OCI-M1 (cell line): ENCODE measurements around the gene LMOD2.
A peak's percentile ranks its signal among the peaks of the same experiment; 100 is the strongest.
"Not testable (repeated sequence)": the region's sequence is repeated elsewhere in the genome, so short reads cannot be mapped to it uniquely, and the experiment has no call there.

Experiments used
- DNase-seq: peaks from one replicate; lab custom pipeline; 2025; lab: John Stamatoyannopoulos, UW

Gene LMOD2, protein sequence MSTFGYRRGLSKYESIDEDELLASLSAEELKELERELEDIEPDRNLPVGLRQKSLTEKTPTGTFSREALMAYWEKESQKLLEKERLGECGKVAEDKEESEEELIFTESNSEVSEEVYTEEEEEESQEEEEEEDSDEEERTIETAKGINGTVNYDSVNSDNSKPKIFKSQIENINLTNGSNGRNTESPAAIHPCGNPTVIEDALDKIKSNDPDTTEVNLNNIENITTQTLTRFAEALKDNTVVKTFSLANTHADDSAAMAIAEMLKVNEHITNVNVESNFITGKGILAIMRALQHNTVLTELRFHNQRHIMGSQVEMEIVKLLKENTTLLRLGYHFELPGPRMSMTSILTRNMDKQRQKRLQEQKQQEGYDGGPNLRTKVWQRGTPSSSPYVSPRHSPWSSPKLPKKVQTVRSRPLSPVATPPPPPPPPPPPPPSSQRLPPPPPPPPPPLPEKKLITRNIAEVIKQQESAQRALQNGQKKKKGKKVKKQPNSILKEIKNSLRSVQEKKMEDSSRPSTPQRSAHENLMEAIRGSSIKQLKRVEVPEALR

DNA sequence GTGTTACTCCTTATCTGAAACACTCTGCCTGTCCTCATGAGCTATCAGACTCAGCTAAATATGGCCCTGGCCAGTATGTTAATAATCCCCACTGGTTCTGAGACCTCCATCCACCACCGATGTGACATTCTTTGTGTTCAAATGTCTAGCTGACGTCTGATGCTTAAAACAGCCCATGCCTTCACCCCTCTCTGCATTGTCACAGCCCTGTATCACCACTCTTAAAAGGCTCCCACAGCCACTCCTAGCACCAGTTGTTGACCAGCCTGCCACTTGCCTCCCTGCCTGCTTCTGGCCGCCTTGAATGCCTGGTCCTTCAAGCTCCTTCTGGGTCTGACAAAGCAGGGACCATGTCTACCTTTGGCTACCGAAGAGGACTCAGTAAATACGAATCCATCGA, at the start of gene LMOD2:
TSS of gene LMOD2 (plus strand) at position 253 of the 400 bp plus-strand sequence. CDS start at position 351, 98 bp downstream.
- no peak for DNase-seq

DNA sequence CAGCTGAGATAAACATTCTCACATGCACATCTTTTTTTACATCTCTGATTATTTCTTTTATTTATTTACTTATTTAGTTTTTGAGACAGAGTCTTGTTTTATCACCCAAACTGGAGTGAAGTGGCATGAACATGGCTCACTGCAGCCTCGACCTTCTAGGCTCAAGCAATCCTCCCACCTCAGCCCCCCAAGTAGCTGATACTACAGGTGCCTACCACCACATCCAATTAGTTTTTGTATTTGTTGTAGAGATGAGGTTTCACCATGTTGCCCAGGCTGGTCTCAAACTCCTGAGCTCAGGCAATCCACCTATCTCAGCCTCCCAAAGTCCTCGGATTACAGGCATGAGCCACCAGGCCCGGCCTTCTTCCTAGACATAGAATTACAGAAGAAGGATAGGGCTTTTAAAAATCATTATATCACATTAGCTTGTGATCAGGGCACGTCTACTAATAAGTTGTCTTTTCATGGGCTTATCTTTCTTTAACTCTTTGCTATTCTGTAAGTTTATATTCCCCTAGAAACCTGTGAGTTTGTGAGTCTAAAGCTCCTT, 48.2 kb upstream of the LMOD2 start:
- DNase-seq: no peak

DNA sequence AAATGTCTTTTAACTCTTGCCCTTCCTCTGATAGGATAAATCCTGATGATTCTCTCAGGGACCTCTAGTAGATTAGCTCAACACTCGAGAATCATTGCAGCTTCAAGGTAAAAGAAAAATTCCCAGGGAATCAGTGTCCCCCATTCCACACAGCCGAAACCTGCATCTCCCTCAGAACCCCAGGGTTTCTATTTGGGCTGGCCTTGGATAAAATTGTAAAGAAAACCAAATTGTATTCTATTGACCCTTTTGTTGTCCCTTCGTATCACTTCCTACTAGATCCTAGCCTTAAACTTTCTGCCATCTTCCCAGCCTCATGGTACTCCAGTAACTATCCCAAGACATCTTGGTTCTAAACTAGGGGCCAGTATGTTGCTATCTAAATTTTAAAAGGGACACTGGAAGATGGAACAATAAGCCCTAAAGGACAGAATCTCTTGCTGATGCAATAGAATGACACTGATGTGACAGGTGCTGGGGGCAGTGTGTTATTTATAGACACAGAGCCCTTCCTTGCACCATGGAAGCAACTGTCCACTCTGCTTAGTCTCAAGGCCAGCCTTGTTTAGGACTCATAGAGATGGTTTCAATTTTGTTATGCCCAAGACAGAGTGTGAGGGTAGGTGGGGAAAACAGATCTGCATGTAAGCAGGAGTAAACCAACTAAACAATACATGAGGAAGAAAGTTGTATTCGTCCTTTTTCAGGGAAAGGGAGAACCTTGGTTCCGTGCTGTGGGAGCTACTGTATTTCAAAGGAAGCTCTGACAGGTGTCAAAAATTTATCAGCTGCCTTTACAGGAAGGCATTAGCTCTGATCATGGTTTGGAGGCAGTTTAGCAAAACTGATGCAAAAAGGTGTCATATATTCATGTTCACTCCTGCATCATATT, 46.4 kb upstream of the LMOD2 start:
- DNase-seq: peak; percentile 77

DNA sequence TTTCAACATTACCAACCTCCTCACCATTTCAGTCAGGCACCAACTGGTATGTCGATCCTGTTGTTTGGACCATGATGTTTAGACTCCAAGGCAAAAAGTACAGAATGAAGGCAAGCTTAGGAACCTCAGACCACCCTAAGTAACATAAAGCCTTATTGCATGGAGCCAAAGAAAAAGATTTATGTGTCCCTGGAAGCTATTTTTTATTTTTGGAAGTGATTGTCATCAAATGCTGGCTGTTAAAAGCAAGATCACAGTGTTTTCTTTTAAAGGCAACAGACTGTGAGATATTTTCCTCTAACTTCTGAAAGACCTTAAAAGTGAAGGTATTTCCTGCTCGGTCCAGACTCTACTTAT, 45.8 kb upstream of the LMOD2 start:
- no peak for DNase-seq

DNA sequence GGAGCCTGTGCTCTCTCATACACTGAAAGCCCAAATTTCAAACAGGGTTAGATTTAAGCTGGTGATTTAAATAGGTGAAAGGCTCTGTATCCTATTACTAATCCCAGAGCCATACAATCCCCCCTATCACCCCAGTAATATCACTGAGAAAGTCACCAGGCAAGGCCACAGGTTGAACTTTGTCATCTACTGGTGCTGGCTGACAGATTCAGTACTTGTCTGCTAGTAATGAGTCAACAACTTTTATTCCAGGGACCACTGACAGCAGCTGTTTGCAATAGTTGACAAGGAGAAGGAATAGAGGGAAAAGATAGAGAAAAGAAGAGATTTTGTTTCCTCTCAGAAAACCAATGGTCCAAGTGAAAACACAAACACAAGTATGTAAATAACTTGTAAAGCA, 43.6 kb upstream of the LMOD2 start:
- DNase-seq: peak; percentile 10

DNA sequence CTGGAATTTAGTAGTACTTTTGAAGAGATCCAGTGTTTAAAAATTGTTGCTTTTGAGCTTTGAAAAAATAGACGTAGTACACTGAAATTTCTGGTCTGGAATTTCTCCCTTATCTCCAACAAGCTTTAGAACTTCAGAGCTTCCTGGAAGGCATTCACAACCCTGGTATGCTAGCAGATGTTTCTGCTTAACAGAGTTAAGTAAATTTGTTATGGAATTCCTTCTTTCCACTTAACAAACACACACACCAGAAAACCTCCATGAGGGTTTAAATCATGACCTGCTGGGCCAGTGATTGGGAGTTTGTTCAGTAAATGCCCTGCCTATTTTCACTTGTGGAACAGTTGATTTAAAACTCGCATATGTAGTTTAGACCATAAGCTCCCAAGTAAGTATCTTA, 40.3 kb upstream of the LMOD2 start:
- DNase-seq: no peak

DNA sequence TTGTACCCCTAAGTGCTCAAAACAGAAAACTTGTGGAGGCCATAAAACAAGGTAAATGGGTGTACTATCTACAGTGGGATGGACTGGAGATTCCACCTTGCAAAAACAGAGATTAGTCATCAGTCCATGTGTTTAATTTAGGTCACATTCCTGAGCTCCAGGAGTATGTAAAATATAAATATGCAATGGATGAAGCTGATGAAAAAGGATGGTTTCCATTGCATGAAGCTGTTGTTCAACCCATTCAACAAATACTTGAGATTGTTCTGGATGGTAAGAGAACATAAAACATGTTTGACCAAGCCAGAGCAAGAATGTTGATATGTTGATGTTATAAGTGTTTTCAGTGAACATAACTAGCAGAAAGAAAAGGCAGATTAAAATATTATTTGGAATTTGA, 39.4 kb upstream of the LMOD2 start:
- DNase-seq: no peak

DNA sequence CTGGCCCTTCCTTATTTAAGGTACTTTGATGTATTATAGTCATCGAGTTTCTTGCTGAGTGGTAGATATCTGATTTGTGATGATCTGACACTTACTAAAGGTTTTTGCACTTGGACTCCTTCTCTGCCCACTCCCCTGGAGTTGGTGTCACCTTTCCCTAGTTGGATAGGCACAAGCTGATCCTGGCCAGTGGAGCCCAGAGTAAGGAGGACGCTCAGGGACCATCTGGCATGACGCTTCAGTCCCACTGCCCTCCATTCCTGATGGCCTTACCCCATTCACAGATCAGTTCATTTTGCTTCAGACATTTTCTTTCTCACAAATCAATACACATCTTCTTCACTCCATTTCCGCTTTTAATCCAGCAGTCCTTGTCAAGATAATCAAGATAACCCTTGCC, 34.0 kb upstream of the LMOD2 start:
- no peak for DNase-seq

DNA sequence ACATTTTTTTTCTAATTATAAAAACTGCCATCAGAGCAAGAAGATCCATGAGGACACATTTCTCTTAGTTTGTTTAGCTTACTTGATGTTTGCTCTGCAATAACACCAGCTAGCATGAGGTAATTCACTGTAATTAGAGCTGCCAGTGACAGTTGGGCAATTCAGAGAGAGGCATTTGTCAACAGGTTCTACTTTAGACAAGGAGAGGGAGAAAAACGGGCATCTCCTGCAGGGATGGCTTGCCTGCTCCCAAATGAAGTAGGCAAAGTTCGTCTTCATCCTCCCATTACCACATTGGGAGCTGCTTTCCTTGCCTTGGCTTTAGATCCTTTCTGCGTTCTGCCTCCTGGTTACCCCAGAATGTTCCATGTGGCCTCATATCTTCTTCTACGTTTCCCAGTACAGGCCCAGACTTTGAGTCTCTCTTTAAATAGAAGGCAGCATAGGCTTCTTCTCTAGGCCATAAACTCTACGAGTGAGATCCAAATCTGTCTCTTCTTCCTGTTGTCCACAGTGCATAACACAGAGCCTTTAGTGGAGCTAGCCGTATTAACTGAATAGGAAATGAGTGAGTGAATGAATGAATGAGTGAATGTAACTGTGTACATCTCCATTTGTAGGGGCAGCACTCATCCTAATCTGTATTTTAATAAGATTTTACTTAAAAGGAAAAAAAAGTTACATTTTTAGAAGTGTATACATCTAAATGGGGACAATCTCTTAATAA, 32.8 kb upstream of the LMOD2 start:
- peak; percentile 18 for DNase-seq

DNA sequence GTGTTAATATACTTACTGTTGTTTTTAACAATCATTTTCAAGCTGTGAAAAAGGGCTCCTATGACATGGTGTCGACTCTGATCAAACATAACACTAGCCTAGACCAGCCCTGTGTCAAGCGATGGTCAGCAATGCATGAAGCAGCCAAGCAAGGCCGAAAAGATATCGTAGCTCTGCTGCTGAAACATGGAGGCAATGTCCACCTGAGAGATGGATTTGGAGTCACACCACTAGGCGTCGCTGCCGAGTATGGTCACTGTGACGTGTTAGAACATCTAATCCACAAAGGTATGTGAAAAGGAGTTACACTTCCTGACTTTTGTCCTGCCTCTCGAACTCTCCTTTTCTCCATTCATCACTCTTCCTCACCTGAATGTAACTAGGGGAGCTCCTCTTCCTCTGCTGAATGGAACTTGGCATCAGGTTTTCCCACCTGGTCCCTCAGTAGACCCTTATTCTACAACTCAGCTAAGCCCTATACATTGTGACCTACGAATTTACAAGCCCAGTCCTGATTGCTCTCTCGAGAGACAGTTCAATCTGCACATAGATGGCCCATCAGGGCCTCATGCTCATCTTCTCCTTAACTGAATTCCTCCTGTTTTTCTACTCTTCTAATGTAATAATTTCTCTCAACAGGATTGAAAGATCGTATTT, 31.0 kb upstream of the LMOD2 start:
- DNase-seq: peak; percentile 77

DNA sequence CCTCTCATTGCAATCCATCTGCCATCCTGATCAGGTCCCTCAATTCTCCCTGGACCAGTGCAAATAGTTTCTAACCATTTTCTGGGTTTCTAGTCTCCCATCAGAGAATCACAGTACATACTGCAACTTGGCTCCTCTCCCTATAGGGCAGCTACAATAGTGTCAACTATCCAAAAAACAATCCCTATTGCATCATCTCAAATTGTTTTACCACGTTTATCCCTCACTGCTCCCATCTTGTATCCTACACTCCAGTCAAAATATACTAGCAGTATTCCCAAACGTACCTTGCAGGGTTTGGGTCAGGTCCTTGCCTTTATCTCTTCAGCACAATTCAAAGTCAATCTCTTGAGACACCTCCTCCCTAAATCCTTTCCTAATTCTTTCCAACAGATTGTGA, 30.4 kb upstream of the LMOD2 start:
- DNase-seq: no peak

DNA sequence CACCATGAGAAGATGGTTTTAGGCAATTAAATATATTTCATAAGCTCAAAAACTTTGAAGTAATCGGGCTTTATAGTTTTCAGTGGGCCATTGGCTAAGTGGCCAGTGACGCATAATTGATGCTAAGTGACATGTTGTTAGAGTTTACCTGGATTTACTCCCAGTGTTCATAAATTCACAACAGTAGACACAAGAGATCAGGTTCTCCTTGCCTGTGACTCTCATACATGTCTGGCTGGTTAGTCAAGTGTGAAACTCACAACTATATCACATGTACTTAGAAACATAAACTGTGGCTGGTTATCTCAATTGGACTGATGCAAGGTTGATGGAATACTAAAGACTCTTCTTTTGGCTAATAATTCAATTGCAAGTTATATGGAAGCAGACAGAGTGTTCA, 27.8 kb upstream of the LMOD2 start:
- DNase-seq: no peak

DNA sequence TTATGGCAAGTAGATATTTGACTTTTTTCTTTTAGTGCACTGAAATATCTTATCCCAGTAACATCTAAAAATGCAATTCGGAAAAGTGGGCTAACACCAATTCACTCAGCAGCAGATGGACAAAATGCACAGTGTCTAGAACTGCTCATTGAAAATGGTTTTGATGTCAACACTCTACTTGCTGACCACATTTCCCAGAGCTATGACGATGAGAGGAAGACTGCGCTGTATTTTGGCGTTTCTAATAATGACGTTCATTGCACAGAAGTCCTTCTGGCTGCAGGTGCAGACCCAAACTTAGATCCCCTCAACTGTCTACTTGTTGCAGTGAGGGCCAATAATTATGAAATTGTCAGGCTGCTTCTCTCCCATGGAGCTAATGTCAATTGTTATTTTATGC, 26.8 kb upstream of the LMOD2 start:
- no peak for DNase-seq

DNA sequence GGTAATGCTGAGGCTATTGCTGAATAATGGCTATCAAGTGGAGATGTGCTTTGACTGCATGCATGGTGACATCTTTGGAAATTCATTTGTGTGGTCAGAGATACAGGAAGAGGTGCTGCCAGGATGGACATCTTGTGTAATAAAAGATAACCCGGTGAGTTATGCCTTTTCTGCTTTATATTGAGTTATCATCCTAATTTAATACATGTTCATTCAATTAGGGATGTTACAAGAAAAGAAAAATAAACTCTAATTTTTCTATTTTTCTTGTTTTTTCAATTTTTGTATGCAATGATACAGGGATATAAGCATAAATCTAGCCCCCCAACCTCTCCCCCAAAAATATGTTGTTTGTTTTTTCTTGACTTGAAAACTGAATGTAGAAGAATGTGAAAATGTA, 26.4 kb upstream of the LMOD2 start:
- no peak for DNase-seq

DNA sequence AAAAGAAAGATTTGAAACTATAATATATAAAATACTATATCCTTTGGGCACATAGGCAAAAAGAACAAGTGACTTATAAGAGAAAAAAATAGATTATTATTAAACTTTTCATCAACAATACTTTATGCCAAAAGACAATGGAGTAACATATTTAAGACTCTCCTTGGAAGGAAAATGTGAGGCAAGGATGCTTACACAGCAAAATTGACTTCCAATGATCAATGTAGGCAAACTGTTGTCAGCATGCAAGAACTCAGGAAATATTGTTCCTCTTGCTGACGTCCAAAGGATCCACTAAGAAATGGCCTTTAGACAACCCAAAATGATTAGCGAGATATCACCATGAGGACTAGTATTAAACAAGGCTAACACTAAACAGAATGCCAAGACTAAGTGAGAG, 22.9 kb upstream of the LMOD2 start:
- DNase-seq: no peak

DNA sequence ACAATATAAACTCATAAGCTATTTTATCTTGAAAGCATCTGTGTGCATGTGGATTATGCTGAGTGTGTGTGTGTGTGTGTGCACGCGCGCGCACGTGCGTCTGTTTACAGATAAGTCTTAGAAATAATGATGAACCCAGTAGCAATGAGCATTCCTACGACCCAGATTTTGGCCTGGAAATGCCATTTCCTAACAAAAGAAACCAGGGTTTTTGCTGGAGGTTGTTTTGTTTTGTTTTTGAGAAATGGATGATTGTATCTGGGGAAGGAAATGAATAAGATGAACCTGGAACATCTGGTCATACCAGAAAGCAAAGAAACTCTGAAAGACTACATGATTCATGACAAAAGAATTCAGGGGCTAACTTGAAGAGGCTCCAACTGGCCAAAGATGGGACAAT, 22.1 kb upstream of the LMOD2 start:
- no peak for DNase-seq

DNA sequence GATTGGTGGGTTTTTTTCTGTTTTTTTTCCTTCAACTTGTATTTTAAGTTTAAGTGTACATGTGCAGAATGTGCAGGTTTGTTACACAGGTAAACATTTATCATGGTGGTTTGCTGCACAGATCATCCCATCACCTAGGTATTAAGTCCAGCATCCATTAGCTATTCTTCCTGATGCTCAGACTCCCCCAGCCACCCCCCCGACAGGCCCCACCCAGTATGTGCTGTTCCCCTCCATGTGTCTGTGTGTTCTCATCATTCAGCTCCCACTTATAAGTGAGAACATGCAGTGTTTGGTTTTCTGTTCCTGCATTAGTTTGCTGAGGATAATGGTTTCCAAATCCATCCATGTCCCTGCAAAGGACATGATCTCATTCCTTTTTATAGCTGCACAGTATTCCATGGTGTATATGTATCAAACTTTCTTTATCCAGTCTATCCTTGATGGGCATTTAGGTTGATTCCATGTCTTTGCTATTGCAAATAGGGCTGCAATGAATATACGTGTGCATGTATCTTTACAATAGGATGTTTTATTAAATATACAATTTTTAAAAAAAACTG, 21.6 kb upstream of the LMOD2 start:
- DNase-seq: not testable (repeated sequence)

DNA sequence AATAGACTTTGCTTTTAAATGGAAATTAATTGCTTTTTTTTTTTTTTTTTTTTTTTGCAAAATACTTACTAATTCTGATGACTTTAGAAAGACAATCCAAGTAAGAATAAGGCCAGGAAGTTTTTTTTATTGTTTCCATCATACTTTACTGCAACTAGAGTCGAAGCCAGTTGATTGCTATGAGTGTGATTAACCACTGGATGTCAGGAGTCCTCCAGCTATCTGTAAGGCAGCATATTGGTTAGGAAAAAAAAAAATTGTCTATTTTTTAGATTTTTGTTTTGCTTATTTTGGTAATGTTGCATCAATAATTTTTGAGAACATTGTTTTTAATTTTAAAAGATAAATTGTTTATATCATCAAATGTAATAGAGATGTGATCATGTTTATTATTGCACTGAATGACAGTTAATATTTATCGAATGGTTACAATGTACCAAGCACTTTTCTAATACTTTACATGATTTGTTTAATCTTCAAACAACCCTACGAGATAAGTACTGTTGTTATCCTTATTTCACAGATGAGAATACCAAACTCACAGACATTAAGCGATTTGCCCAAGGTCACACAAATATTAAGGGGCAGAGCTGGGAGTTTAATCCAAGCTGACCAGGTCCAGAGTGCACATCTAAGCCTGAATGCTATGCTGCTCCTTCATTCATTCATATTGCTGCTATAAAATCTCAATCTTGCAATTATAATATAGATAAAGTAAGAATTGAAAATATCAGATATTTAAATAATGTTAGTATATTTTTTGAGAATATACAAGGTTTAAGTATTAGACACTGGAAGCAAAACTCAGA, 19.9 kb upstream of the LMOD2 start:
- DNase-seq: peak; percentile 51

DNA sequence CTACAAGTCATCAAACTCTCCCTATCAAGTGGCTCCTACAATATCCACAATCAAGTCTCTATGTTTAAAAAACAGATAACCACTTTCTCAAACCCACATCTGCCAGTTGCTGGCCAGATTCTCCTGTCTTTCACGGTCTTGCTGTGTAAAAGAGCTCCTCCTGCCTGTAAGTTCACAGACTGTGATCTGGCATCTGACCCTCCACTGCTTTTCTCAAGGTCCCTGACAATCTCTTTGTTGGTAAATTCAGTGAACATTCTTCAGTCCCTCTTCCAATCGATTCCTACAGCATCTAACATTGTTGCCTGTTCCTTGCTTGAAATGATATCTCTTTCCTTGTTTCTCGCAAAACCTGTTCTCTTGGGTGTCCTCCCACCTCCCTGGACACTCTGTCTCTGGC, 18.5 kb upstream of the LMOD2 start:
- peak; percentile 24 for DNase-seq

DNA sequence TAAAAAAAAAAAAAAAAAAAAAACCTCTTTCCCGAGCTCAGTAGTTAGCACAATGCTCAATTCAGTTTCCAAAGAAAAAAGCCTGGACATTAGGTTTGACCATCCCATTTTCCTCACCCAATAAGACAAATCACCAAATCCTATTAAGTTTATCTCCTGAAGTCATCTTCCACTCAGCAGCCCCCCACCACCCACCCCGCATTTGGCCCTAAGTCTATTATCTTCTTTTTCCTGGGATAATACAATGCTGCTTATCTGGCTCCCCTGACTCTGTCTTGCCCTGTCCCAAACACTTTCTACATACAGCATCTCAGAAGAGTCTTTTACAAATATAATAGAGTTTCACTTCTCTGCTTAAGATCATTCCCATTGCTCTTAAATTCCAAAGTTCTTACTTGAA, 17.8 kb upstream of the LMOD2 start:
- no peak for DNase-seq
